HG03280 (cell line): ENCODE data around the gene OR6S1.
"Not testable (repeated sequence)": the region's sequence is repeated elsewhere in the genome, so short reads cannot be mapped to it uniquely, and the experiment has no call there.

Source experiments
- ATAC-seq: cut with Tn5 transposase; IDR thresholded peaks from one replicate; pipeline ENCODE4 v1.9.1; 2021; ENCODE audit warnings: mild to moderate bottlenecking, moderate library complexity; ENCODE audit not compliant: unreplicated experiment

The OR6S1 gene

GRCh38 chr14:20671597-20672283 is 30.2 kb upstream of the OR6S1 start:
- ATAC-seq: no peak

GRCh38 chr14:20668969-20669368 is 27.5 kb upstream of the OR6S1 start:
- ATAC-seq: no peak

- ATAC-seq: peak; percentile 61
Observed at GRCh38 chr14:20667957-20668356, 26.5 kb upstream of the OR6S1 start.

GRCh38 chr14:20666400-20666961 is 25.0 kb upstream of the OR6S1 start:
- not testable (repeated sequence) for ATAC-seq

- peak; percentile 39 for ATAC-seq
Observed at GRCh38 chr14:20662968-20663732, 21.7 kb upstream of the OR6S1 start.

- ATAC-seq: no peak
Observed at GRCh38 chr14:20661197-20661596, 19.7 kb upstream of the OR6S1 start.

GRCh38 chr14:20659813-20660395 is 18.4 kb upstream of the OR6S1 start:
- no peak for ATAC-seq

- no peak for ATAC-seq
Observed at GRCh38 chr14:20659336-20659735, 17.8 kb upstream of the OR6S1 start.

- no peak for ATAC-seq
Observed at GRCh38 chr14:20658246-20658645, 16.8 kb upstream of the OR6S1 start.

GRCh38 chr14:20657216-20658211 is 16.0 kb upstream of the OR6S1 start:
- no peak for ATAC-seq

GRCh38 chr14:20656274-20656673 is 14.8 kb upstream of the OR6S1 start:
- no peak for ATAC-seq

- ATAC-seq: no peak
Observed at GRCh38 chr14:20655851-20656250, 14.4 kb upstream of the OR6S1 start.

GRCh38 chr14:20652996-20653975 is 11.8 kb upstream of the OR6S1 start:
- no peak for ATAC-seq

- no peak for ATAC-seq
Observed at GRCh38 chr14:20645481-20645880, 4.0 kb upstream of the OR6S1 start.

- ATAC-seq: no peak
Observed at GRCh38 chr14:20644520-20644919, 3.0 kb upstream of the OR6S1 start.

- not testable (repeated sequence) for ATAC-seq
Observed at GRCh38 chr14:20642755-20643154, 1.3 kb upstream of the OR6S1 start.

- no peak for ATAC-seq
Observed at GRCh38 chr14:20642182-20642581, 691 bp upstream of the OR6S1 start.

GRCh38 chr14:20632831-20633691 is 8.4 kb downstream of the OR6S1 start:
- ATAC-seq: peak; percentile 59
